Stimulated activated CD4-positive, alpha-beta T cell treated with anti-CD3 and anti-CD28 coated beads, Interleukin-4, amount 100 ng/mL, for 1 hour (primary cell): ENCODE measurements around the gene KRTAP17-1.
A peak's percentile ranks its signal among the peaks of the same experiment; 100 is the strongest.

Experiments
- DNase-seq: peaks from one replicate; pipeline ENCODE4 v3.0.0-alpha.2; 2020

KRTAP17-1 gene

GRCh38 chr17:41331606-41332005 is 16.1 kb upstream of the KRTAP17-1 start:
- no peak for DNase-seq

- DNase-seq = no peak
Measured at GRCh38 chr17:41329279-41329948, 13.9 kb upstream of the KRTAP17-1 start.

DNA sequence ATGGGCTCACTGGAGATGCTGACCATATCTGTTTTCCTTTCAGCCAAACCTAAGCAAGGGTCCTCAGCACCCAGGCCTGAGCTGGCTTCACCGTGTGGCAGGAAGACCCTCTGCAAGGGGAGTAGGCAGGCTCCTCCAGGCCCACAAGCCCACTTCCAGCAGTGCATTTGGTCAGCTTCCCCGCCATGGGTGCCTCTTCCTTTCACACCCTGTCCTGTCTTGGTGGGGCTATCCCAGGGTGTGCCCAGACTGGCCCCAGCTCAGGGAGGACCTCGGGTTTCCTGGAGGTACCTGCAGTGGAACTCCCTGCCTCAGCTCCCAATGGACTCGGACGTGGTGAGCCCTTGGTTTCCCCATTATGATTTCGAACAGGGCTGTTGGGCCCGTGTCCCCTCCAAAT is 12.7 kb upstream of the KRTAP17-1 start:
- no peak for DNase-seq

DNA sequence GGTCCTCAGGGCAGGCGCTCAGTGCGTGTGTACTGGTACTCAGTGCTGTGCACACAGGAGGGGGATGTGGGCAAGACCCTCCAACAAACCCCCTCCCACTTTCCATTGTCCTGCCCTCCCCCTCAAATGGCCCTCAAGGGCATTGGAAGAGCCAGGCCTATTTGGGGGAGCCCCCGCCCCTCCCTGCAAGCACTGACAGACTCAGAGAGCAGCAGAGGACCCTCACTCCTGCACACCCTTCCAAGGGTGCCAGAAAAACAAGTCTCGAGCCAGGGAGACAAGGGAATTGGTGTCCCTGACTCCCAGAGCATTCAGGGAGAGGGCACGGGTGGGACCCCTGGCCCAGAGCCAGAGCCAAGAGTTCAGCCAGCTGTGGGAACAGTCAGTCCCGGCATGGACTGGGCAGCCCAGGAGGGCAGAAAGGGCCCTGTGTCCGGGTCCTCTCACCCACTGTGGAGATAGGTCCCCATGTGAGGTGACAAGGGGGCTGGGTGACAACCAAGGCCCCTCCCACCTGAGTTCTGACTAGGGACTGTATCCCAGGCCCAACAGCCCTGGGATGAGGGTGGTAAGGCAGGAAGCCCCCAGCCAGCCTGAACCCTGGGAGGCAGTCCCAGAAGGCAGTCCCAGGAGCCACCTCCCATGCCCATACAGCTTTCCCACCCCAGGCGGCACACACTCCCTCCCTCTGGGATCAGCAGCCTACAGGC is 12.1 kb upstream of the KRTAP17-1 start:
- DNase-seq = no peak

- DNase-seq = no peak
Measured at GRCh38 chr17:41326173-41327145, 10.9 kb upstream of the KRTAP17-1 start.

DNA sequence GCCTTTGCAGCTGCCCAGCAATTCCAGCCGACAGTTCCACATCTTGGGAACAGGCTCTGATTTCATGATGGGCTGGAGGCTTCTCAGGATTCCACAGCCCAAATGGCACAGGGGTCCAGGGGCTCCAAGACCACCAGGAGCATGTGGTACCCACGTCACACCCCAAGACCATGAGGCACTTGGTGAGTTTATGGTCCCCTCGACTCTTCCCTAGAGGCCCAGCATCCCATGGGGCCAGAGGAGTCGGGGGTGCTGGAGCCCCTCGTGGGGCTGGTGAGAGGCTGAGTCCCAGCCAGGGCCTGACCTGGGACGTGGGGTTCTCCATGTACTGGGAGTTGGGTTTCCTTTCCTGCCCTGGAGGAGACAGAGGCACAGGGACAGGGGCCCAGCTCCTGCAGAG is 10.1 kb upstream of the KRTAP17-1 start:
- DNase-seq = no peak

DNA sequence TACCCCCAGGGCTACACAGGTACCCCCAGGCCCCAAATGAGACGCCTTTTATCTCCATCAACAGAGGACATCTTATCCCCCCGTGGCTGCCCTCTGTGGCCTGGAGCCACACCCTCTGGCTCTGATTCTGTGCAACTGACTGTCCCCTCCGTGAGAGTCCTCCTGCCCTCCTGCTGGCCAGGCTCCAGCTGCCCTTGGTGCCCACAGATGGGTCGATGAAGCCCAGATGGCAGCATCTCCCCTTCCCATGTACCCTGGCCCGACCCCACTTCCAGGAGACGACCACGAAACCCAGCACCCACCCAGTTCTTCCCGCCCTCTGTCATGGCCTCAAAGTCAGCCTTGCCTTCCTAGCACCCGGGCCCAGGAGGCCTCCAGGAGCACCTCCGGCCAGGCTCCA is 9.6 kb upstream of the KRTAP17-1 start:
- DNase-seq = no peak

DNA sequence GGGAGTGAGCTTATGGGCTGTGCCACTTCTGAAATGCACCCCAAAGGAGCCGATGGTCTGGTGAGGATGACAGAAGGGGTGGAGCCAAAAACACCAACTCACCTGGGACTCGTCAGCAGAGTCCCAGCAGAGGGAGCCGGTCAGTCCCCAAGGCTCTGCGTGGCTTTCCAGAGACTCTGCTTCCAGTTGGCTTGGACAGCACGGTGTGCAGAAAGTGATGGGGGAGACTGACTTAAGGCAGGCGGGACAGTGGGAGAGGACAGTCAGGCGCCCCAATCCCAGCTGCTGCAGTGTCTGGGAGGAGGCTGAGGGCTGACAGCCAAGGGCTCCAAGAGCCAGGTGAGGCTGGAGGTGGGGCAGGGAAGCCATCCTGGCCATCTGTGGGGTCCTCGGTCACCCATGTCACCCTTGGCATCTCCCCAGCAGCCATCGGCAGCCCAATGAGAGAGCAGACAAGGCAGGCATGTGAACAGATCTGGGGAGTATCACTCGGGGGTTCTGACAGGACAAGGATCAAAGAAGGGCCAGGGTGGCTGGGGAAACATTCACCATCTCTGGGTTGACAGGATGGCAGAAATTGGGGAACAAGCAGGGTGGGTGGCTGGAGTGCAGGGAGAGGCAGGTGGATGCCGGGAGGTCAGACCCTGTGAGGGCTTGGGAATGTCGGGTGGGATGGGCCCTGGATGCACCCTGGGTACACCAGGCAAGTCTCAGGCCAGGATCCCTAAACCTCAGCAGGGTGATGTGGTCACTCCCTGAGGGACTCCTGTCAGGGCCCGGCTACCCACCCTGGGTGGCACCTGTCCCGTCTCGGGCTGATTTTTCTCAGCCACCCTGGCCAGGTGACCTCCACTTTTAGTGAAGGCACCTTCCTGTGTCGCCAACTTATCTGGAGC is 8.9 kb upstream of the KRTAP17-1 start:
- no peak for DNase-seq

- no peak for DNase-seq
Measured at GRCh38 chr17:41322903-41323895, 7.7 kb upstream of the KRTAP17-1 start.

GRCh38 chr17:41322094-41322902 is 6.8 kb upstream of the KRTAP17-1 start:
- DNase-seq = no peak

DNA sequence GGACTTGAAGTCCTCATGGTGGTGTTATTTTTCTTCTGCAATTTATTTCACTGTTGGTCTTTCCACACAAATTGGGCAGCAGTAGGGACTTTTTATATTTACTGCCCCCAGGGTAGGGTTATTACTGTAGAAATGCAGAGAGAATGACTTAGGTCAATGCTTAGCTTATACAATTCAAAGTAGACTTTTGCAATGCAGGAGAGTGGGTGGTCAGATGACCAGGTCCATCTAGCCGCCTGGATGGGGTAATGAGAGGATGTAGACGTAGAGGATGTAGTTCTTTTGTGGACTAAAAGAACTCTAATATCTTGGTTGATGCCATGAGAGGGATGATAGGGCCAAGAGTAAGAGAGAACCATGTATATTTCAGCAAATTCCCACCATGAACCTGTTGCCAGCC is 2.7 kb upstream of the KRTAP17-1 start:
- DNase-seq = no peak

- no peak for DNase-seq
Measured at GRCh38 chr17:41315814-41316445, 420 bp upstream of the KRTAP17-1 start.

- no peak for DNase-seq
Measured at GRCh38 chr17:41311111-41311510, 4.4 kb downstream of the KRTAP17-1 start.

DNA sequence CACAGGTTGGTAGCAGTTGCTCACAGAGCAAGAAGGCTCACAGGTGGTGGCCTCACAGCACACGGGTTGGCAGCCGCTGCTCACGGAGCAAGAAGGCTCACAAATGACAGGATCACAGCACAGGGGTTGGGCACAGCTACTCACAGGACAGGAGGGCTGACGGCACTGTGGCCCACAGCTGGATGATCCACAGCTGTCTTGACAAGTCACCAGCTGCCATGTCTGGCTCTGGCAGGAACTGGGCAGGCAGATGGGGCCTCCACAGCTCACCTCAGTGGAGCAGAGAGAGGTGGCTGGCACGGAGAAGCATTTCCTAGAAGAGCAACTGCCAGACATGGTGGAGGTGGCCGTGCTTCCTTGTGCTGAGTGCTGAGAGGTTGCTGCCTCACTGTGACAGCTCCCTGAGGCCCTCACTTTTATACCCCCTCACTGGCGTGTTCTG is 6.6 kb downstream of the KRTAP17-1 start, which contains the start of gene KRTAP16-1:
Gene KRTAP16-1, minus strand, starts transcription at position 392 of the 442 bp plus-strand sequence. Its CDS starts 56 bp downstream, at position 336.
- peak; percentile 31 for DNase-seq

- peak; percentile 38 for DNase-seq
Measured at GRCh38 chr17:41308251-41308917, 7.1 kb downstream of the KRTAP17-1 start.

GRCh38 chr17:41307647-41308046 is 7.9 kb downstream of the KRTAP17-1 start:
- DNase-seq = no peak

GRCh38 chr17:41304091-41304490 is 11.4 kb downstream of the KRTAP17-1 start:
- DNase-seq = no peak

GRCh38 chr17:41302981-41303380 is 12.5 kb downstream of the KRTAP17-1 start:
- DNase-seq = no peak
